Measurements from ENCODE around the gene CEP112. TPM values are rescaled to one million over a fixed set of nuclear protein-coding genes. Genes with fewer than 3 reads are reported as not detected.

The CEP112 gene
- total RNA-seq, 4 donors from 2014 or later, result 1.1 to 12.9 (median 9.1) TPM

GRCh38 chr17:65664266-65664665 lies 527.7 kb downstream of the CEP112 start:
- 87 to 90% methylated on average over 4 of the region's 4 CpGs for WGBS, 2 donors (ENCODE audit: low coverage in 1 of 2)
- Histone ChIP-seq H3K36me3 (no peaks in the 10 kb centered on the region), H3K4me1 (no peaks in the 10 kb centered on the region), H3K4me3 (no peak overlapping the region), H3K27ac (no peak overlapping the region), H3K9me3 (no peaks in the 10 kb centered on the region), H3K27me3 (no peaks in the 10 kb centered on the region)
- no peak for TF ChIP-seq CTCF (IDR thresholded peaks at IDR 0.05)
- TF ChIP-seq POLR2A (IDR thresholded peaks at IDR 0.05), result no peak
- no peak for TF ChIP-seq POLR2AphosphoS5 (IDR thresholded peaks at IDR 0.05)
- no peak for TF ChIP-seq EP300 (IDR thresholded peaks at IDR 0.05; ENCODE audit: low read depth)
- intact Hi-C loops (cut with DNase I; ENCODE audit: low total_unique reads), result no loop called here
- in situ Hi-C loops (cut with MboI; ENCODE audit: low pct_ligation_motif_present in 1 of 4, low pct_unique_long_range_greater_than_20kb in 1 of 4, low sequenced_read_pairs in 3 of 4), result no loop called here
- no peak for DNase-seq

- Histone ChIP-seq H3K4me1 (no peaks in the 10 kb centered on the region), H3K27ac (no peak overlapping the region), H3K9me3 (no peaks in the 10 kb centered on the region), H3K4me3 (no peak overlapping the region), H3K36me3 (no peaks in the 10 kb centered on the region), H3K27me3 (no peaks in the 10 kb centered on the region)
- no peak for DNase-seq
- 63 to 76% methylated on average over 1 of the region's 1 CpG for WGBS, 2 donors (ENCODE audit: low coverage in 1 of 2)
- intact Hi-C loops (cut with DNase I; ENCODE audit: low total_unique reads) (no loop called here), in situ Hi-C loops (cut with MboI; ENCODE audit: low pct_ligation_motif_present in 1 of 4, low pct_unique_long_range_greater_than_20kb in 1 of 4, low sequenced_read_pairs in 3 of 4) (no loop called here)
- TF ChIP-seq EP300 (IDR thresholded peaks at IDR 0.05; ENCODE audit: low read depth) (no peak), POLR2AphosphoS5 (IDR thresholded peaks at IDR 0.05) (no peak), CTCF (IDR thresholded peaks at IDR 0.05) (no peak), POLR2A (IDR thresholded peaks at IDR 0.05) (no peak)
These were observed 529.7 kb downstream of the CEP112 start for GRCh38 chr17:65662196-65662595.

- in situ Hi-C loops (cut with MboI; ENCODE audit: low pct_ligation_motif_present in 1 of 4, low pct_unique_long_range_greater_than_20kb in 1 of 4, low sequenced_read_pairs in 3 of 4) (no loop called here), intact Hi-C loops (cut with DNase I; ENCODE audit: low total_unique reads) (no loop called here)
- WGBS, 2 donors (ENCODE audit: low coverage in 1 of 2), result 75 to 84% methylated on average over 2 of the region's 2 CpGs
- Histone ChIP-seq H3K36me3 (no peaks in the 10 kb centered on the region), H3K27me3 (no peaks in the 10 kb centered on the region), H3K4me3 (no peak overlapping the region), H3K9me3 (no peaks in the 10 kb centered on the region), H3K4me1 (no peaks in the 10 kb centered on the region), H3K27ac (no peak overlapping the region)
- TF ChIP-seq EP300 (IDR thresholded peaks at IDR 0.05; ENCODE audit: low read depth) (no peak), CTCF (IDR thresholded peaks at IDR 0.05) (no peak), POLR2A (IDR thresholded peaks at IDR 0.05) (no peak), POLR2AphosphoS5 (IDR thresholded peaks at IDR 0.05) (no peak)
- no peak for DNase-seq
These were observed 531.0 kb downstream of the CEP112 start for GRCh38 chr17:65660947-65661346.

GRCh38 chr17:65660078-65660477 lies 531.9 kb downstream of the CEP112 start:
- H3K27ac ChIP-seq, result no peak overlapping the region
- no peak overlapping the region for H3K4me3 ChIP-seq
- no peaks in the 10 kb centered on the region for H3K4me1 ChIP-seq
- H3K9me3 ChIP-seq, result no peaks in the 10 kb centered on the region
- intact Hi-C loops (cut with DNase I; ENCODE audit: low total_unique reads) (no loop called here), in situ Hi-C loops (cut with MboI; ENCODE audit: low pct_ligation_motif_present in 1 of 4, low pct_unique_long_range_greater_than_20kb in 1 of 4, low sequenced_read_pairs in 3 of 4) (no loop called here)
- no peaks in the 10 kb centered on the region for H3K27me3 ChIP-seq
- WGBS, 2 donors (ENCODE audit: low coverage in 1 of 2), result 83 to 88% methylated on average over 1 of the region's 1 CpG
- TF ChIP-seq EP300 (IDR thresholded peaks at IDR 0.05; ENCODE audit: low read depth), result no peak
- H3K36me3 ChIP-seq, result no peaks in the 10 kb centered on the region
- DNase-seq, result no peak

- intact Hi-C loops (cut with DNase I; ENCODE audit: low total_unique reads), result no loop called here
- H3K9me3 ChIP-seq, result no peaks in the 10 kb centered on the region
- in situ Hi-C loops (cut with MboI; ENCODE audit: low pct_ligation_motif_present in 1 of 4, low pct_unique_long_range_greater_than_20kb in 1 of 4, low sequenced_read_pairs in 3 of 4), result no loop called here
- H3K4me3 ChIP-seq, result no peak overlapping the region
- no peak for TF ChIP-seq POLR2AphosphoS5 (IDR thresholded peaks at IDR 0.05)
- TF ChIP-seq CTCF (IDR thresholded peaks at IDR 0.05), result no peak
- TF ChIP-seq EP300 (IDR thresholded peaks at IDR 0.05; ENCODE audit: low read depth), result no peak
- TF ChIP-seq POLR2A (IDR thresholded peaks at IDR 0.05), result no peak
- H3K27me3 ChIP-seq, result no peaks in the 10 kb centered on the region
- DNase-seq, result no peak
- H3K4me1 ChIP-seq, result no peaks in the 10 kb centered on the region
- H3K27ac ChIP-seq, result no peak overlapping the region
- WGBS, 2 donors (ENCODE audit: low coverage in 1 of 2), result 89 to 90% methylated on average over 3 to 4 of the region's 4 CpGs
- no peaks in the 10 kb centered on the region for H3K36me3 ChIP-seq
These were observed 532.4 kb downstream of the CEP112 start for GRCh38 chr17:65659512-65659911.
